Astrocyte (in vitro differentiated cells and primary cell): ENCODE measurements around the gene TMCC1. TPM values are rescaled to one million over a fixed set of nuclear protein-coding genes. Genes with fewer than 3 reads are reported as not detected.
"Not testable (repeated sequence)": the region's sequence is repeated elsewhere in the genome, so short reads cannot be mapped to it uniquely, and the experiment has no call there.

Experiments
- DNase-seq: peaks from one replicate; pipeline ENCODE4 v3.0.0-alpha.2; 2010; ENCODE audit warnings: low read depth
- FAIRE-seq: peaks from 2 replicates; lab custom pipeline; 2011; peaks lifted over from hg19 to GRCh38; lab: Jason Lieb, UNC
- H2AFZ ChIP-seq: 2 replicates; pipeline ENCODE4 v1.6.0; 2012; ENCODE audit warnings: low read depth, low read length, inconsistent platforms
- H3K27ac ChIP-seq: 2 replicates; pipeline ENCODE4 v1.5.1; 2011; ENCODE audit warnings: low read depth, low read length, inconsistent platforms
- H3K27me3 ChIP-seq: 2 replicates; pipeline ENCODE4 v1.6.0; 2011; ENCODE audit warnings: low read length, inconsistent platforms; ENCODE audit not compliant: insufficient read depth
- H3K36me3 ChIP-seq: 2 replicates; pipeline ENCODE4 v1.5.1; 2011; ENCODE audit warnings: low read length, inconsistent platforms; ENCODE audit not compliant: insufficient read depth
- H3K4me1 ChIP-seq: 2 replicates; pipeline ENCODE4 v1.5.1; 2011; ENCODE audit warnings: low read length, inconsistent platforms; ENCODE audit not compliant: insufficient read depth
- H3K4me2 ChIP-seq: 2 replicates; pipeline ENCODE4 v1.6.0; 2012; ENCODE audit warnings: low read length, inconsistent platforms
- H3K4me3 ChIP-seq: 2 replicates; pipeline ENCODE4 v1.5.1; 2011; ENCODE audit warnings: low read depth, mild to moderate bottlenecking, low read length, inconsistent platforms; ENCODE audit not compliant: insufficient read depth
- H3K79me2 ChIP-seq: 2 replicates; pipeline ENCODE4 v1.6.0; 2012; ENCODE audit warnings: mild to moderate bottlenecking, low read length, inconsistent platforms; ENCODE audit not compliant: insufficient read depth
- H3K9ac ChIP-seq: 2 replicates; pipeline ENCODE4 v1.6.0; 2012; ENCODE audit warnings: mild to moderate bottlenecking, low read length, inconsistent platforms
- H3K9me3 ChIP-seq: 2 replicates; pipeline ENCODE4 v1.5.1; 2012; ENCODE audit warnings: low read depth, mild to moderate bottlenecking, low read length, inconsistent platforms; ENCODE audit not compliant: insufficient read depth
- H4K20me1 ChIP-seq: 2 replicates; pipeline ENCODE4 v1.6.0; 2012; ENCODE audit warnings: low read length, inconsistent platforms; ENCODE audit not compliant: insufficient read depth
- H3K27ac Mint-ChIP-seq: one replicate; pipeline ENCODE4 v1.8.0; 2021; ENCODE audit warnings: mild to moderate bottlenecking, mixed read lengths; ENCODE audit not compliant: unreplicated experiment
- H3K27me3 Mint-ChIP-seq: one replicate; pipeline ENCODE4 v1.8.0; 2021; ENCODE audit warnings: low read depth, mixed read lengths; ENCODE audit not compliant: unreplicated experiment
- H3K36me3 Mint-ChIP-seq: one replicate; pipeline ENCODE4 v1.8.0; 2021; ENCODE audit warnings: low read depth, mixed read lengths; ENCODE audit not compliant: unreplicated experiment
- H3K4me1 Mint-ChIP-seq: one replicate; pipeline ENCODE4 v1.8.0; 2021; ENCODE audit warnings: low read depth, mixed read lengths; ENCODE audit not compliant: unreplicated experiment
- H3K4me3 Mint-ChIP-seq: one replicate; pipeline ENCODE4 v1.8.0; 2021; ENCODE audit warnings: mild to moderate bottlenecking, moderate library complexity, mixed read lengths; ENCODE audit not compliant: unreplicated experiment
- H3K9me3 Mint-ChIP-seq: one replicate; pipeline ENCODE4 v1.8.0; 2021; ENCODE audit warnings: mild to moderate bottlenecking, mixed read lengths; ENCODE audit not compliant: unreplicated experiment
- EZH2 ChIP-seq: IDR thresholded peaks from 2 replicates; pipeline ENCODE4 v1.6.1; 2012; ENCODE audit warnings: mild to moderate bottlenecking, low read length, inconsistent platforms; ENCODE audit not compliant: insufficient read depth
- total RNA-seq: library from RNA; stranded (reverse); gene quantifications from 2 replicates; pipeline ENCODE4 v1.2.1, GENCODE V29; 2021
- TF ChIP-seq, protein P1 (sequence below): IDR thresholded peaks from 2 replicates; pipeline ENCODE4 v1.5.1; 2011; ENCODE audit warnings: low read depth, mild to moderate bottlenecking, inconsistent platforms, low read length, moderate library complexity; ENCODE audit not compliant: insufficient read depth

TMCC1 gene
- total RNA-seq, 1 donor from 2014 or later = 37.9 TPM

- Mint-ChIP-seq H3K4me1 (peaks cover 10% of the 10 kb centered on the region), H3K27me3 (no peaks in the 10 kb centered on the region), H3K27ac (no peak overlapping the region), H3K9me3 (no peaks in the 10 kb centered on the region), H3K4me3 (no peak overlapping the region), H3K36me3 (peaks cover 13% of the 10 kb centered on the region)
- FAIRE-seq (no peak), DNase-seq (no peak)
- Histone ChIP-seq H3K9ac (no peak overlapping the region), H3K27me3 (no peaks in the 10 kb centered on the region), H3K79me2 (peaks cover 14% of the 10 kb centered on the region), H4K20me1 (peaks cover 8% of the 10 kb centered on the region), H3K27ac (no peak overlapping the region), H3K9me3 (no peaks in the 10 kb centered on the region), H3K4me1 (peaks cover 14% of the 10 kb centered on the region), H3K4me2 (no peak overlapping the region), H3K4me3 (no peak overlapping the region), H3K36me3 (no peaks in the 10 kb centered on the region), H2AFZ (no peak overlapping the region)
- TF ChIP-seq, protein P1, sequence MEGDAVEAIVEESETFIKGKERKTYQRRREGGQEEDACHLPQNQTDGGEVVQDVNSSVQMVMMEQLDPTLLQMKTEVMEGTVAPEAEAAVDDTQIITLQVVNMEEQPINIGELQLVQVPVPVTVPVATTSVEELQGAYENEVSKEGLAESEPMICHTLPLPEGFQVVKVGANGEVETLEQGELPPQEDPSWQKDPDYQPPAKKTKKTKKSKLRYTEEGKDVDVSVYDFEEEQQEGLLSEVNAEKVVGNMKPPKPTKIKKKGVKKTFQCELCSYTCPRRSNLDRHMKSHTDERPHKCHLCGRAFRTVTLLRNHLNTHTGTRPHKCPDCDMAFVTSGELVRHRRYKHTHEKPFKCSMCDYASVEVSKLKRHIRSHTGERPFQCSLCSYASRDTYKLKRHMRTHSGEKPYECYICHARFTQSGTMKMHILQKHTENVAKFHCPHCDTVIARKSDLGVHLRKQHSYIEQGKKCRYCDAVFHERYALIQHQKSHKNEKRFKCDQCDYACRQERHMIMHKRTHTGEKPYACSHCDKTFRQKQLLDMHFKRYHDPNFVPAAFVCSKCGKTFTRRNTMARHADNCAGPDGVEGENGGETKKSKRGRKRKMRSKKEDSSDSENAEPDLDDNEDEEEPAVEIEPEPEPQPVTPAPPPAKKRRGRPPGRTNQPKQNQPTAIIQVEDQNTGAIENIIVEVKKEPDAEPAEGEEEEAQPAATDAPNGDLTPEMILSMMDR = no peak
- TF ChIP-seq EZH2 = no peak
Observed at GRCh38 chr3:129859272-129859671, 34.2 kb downstream of the TMCC1 start.

- H3K27me3 ChIP-seq = no peaks in the 10 kb centered on the region
- Mint-ChIP-seq H3K4me3 (no peak overlapping the region), H3K9me3 (no peaks in the 10 kb centered on the region), H3K27me3 (no peaks in the 10 kb centered on the region), H3K27ac (no peak overlapping the region), H3K4me1 (peaks cover 10% of the 10 kb centered on the region), H3K36me3 (peaks cover 15% of the 10 kb centered on the region)
- H3K4me1 ChIP-seq = peaks cover 14% of the 10 kb centered on the region
- FAIRE-seq (no peak), DNase-seq (no peak)
- no peak overlapping the region for H3K4me2 ChIP-seq
- TF ChIP-seq, protein P1 = no peak
- no peak for TF ChIP-seq EZH2
- no peak overlapping the region for H3K4me3 ChIP-seq
- H3K79me2 ChIP-seq = peaks cover 22% of the 10 kb centered on the region
- H3K9me3 ChIP-seq = no peaks in the 10 kb centered on the region
- H3K9ac ChIP-seq = no peak overlapping the region
- H2AFZ ChIP-seq = no peak overlapping the region
- H3K27ac ChIP-seq = no peak overlapping the region
- H3K36me3 ChIP-seq = no peaks in the 10 kb centered on the region
- H4K20me1 ChIP-seq = peaks cover 3% of the 10 kb centered on the region
Observed at GRCh38 chr3:129857899-129858298, 35.6 kb downstream of the TMCC1 start.

DNA sequence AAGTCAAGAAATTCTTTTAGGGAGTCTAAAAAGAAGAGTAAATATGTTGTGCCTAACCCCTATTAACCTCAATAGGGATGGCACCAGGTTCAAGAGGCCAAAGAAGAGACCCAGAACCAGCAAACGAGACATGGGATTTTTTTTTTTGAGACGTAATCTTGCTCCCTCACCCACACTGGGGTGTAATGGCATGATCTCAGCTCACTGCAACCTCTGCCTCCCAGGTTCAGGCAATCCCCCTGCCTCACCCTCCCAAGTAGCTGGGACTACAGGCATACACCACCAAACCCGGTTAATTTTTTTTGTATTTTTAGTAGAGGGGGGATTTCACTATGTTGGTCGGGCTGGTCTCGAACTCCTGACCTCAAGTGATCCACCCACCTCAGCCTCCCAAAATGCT is 36.7 kb downstream of the TMCC1 start:
- peaks cover 14% of the 10 kb centered on the region for H3K36me3 Mint-ChIP-seq
- H3K27ac ChIP-seq = not testable (repeated sequence)

More for the DNA sequence above, 36.7 kb downstream of the TMCC1 start:
- H3K4me3 Mint-ChIP-seq, H3K36me3 ChIP-seq, H2AFZ ChIP-seq, H3K4me2 ChIP-seq, H3K9ac ChIP-seq, H3K27me3 ChIP-seq, H3K27ac Mint-ChIP-seq, H3K9me3 ChIP-seq, H4K20me1 ChIP-seq, H3K27me3 Mint-ChIP-seq, DNase-seq, H3K4me3 ChIP-seq, H3K9me3 Mint-ChIP-seq, FAIRE-seq: not testable (repeated sequence)
- Histone ChIP-seq H3K79me2 (peaks cover 28% of the 10 kb centered on the region), H3K4me1 (peaks cover 14% of the 10 kb centered on the region)
- H3K4me1 Mint-ChIP-seq = peaks cover 10% of the 10 kb centered on the region
